HEK293 (cell line): ENCODE data around the gene EMD.

ENCODE experiments used
- CTCF ChIA-PET: fragments of 350-600 bp; formaldehyde crosslinking; extraction: SDS; loops from one replicate; lab custom pipeline; 2021; ENCODE audit warnings: antibody characterized with exemption; lab: Yijun Ruan, JAX
- POLR2A ChIA-PET: fragments of 300-600 bp; formaldehyde crosslinking; extraction: SDS; loops from one replicate; lab custom pipeline; 2020; ENCODE audit warnings: antibody characterized with exemption, inconsistent platforms; lab: Yijun Ruan, JAX
- H3K27ac ChIP-seq: fragments of 200-500 bp; sonication (Bioruptor generic); 2 replicates; pipeline ENCODE4 v1.5.1; 2014; ENCODE audit warnings: low read depth, low read length, control low read depth, inconsistent platforms; ENCODE audit errors: extremely low read depth
- H3K36me3 ChIP-seq, 2 experiments: fragments of 200-500 bp in 1 of 2; sonication (Bioruptor generic) in 1 of 2; 1 replicate in 1 of 2; 2 replicates in 1 of 2; pipeline ENCODE4 v1.5.1; 2014 to 2017; ENCODE audit warnings: inconsistent platforms in 2 of 2, low read length in 2 of 2; ENCODE audit not compliant: control insufficient read depth in 2 of 2, insufficient read depth in 1 of 2
- H3K4me1 ChIP-seq: fragments of 200-500 bp; sonication (Bioruptor generic); 2 replicates; pipeline ENCODE4 v1.5.1; 2014; ENCODE audit warnings: mild to moderate bottlenecking, low read length, inconsistent platforms; ENCODE audit not compliant: control insufficient read depth, insufficient read depth
- H3K4me3 ChIP-seq: 2 replicates; pipeline ENCODE4 v1.5.1; 2011; ENCODE audit warnings: low read depth, mild to moderate bottlenecking, control low read depth, low read length, moderate library complexity
- H3K9me3 ChIP-seq: fragments of 200-500 bp; sonication (Bioruptor generic); 2 replicates; pipeline ENCODE4 v1.5.1; 2014; ENCODE audit warnings: low read depth, low read length, inconsistent platforms; ENCODE audit not compliant: control insufficient read depth, insufficient read depth
- BCL11A ChIP-seq: fragments of 450-650 bp; formaldehyde crosslinking; IDR thresholded peaks from 2 replicates; pipeline ENCODE4 v1.5.1; 2016; ENCODE audit warnings: low read depth, missing biosample characterization, missing genetic modification characterization
- HOXA7 ChIP-seq: sonication (generic); formaldehyde crosslinking; IDR thresholded peaks from 2 replicates; pipeline ENCODE4 v1.8.1; 2022; ENCODE audit warnings: missing genetic modification reagents, borderline replicate concordance
- SP7 ChIP-seq: fragments of 450-650 bp; formaldehyde crosslinking; IDR thresholded peaks from 2 replicates; pipeline ENCODE4 v1.5.1; 2016; ENCODE audit warnings: missing biosample characterization, missing genetic modification characterization
- ZBTB48 ChIP-seq: fragments of 450-650 bp; formaldehyde crosslinking; IDR thresholded peaks from 2 replicates; pipeline ENCODE4 v1.5.1; 2016; ENCODE audit warnings: missing biosample characterization, missing genetic modification characterization
- ZBTB8A ChIP-seq: fragments of 450-650 bp; formaldehyde crosslinking; IDR thresholded peaks from 2 replicates; pipeline ENCODE4 v1.5.1; 2016; ENCODE audit warnings: missing biosample characterization, missing genetic modification characterization
- ZFHX2 ChIP-seq: fragments of 450-650 bp; formaldehyde crosslinking; conservative IDR thresholded peaks from 2 replicates; pipeline ENCODE4 v1.5.1; 2016; ENCODE audit warnings: missing biosample characterization, missing genetic modification characterization
- ZNF114 ChIP-seq: fragments of 450-650 bp; formaldehyde crosslinking; IDR thresholded peaks from 2 replicates; pipeline ENCODE4 v1.5.0; 2017; ENCODE audit warnings: missing biosample characterization, missing genetic modification characterization
- ZNF132 ChIP-seq: fragments of 450-650 bp; formaldehyde crosslinking; IDR thresholded peaks from 2 replicates; pipeline ENCODE4 v1.5.1; 2017; ENCODE audit warnings: missing biosample characterization, missing genetic modification characterization, borderline replicate concordance
- ZNF157 ChIP-seq: fragments of 450-650 bp; formaldehyde crosslinking; IDR thresholded peaks from 2 replicates; pipeline ENCODE4 v1.5.1; 2016; ENCODE audit warnings: missing biosample characterization, missing genetic modification characterization
- ZNF169 ChIP-seq: fragments of 450-650 bp; formaldehyde crosslinking; IDR thresholded peaks from 2 replicates; pipeline ENCODE4 v1.5.1; 2016; ENCODE audit warnings: missing biosample characterization, missing genetic modification characterization
- ZNF2 ChIP-seq: fragments of 450-650 bp; formaldehyde crosslinking; IDR thresholded peaks from 2 replicates; pipeline ENCODE4 v1.5.1; 2016; ENCODE audit warnings: missing biosample characterization, missing genetic modification characterization
- ZNF266 ChIP-seq: fragments of 450-650 bp; formaldehyde crosslinking; IDR thresholded peaks from 2 replicates; pipeline ENCODE4 v1.5.1; 2016; ENCODE audit warnings: missing biosample characterization, missing genetic modification characterization, low read depth
- ZNF302 ChIP-seq: fragments of 450-650 bp; formaldehyde crosslinking; IDR thresholded peaks from 2 replicates; pipeline ENCODE4 v1.5.1; 2016; ENCODE audit warnings: missing biosample characterization, missing genetic modification characterization, low read depth
- ZNF311 ChIP-seq: fragments of 450-650 bp; formaldehyde crosslinking; IDR thresholded peaks from 2 replicates; pipeline ENCODE4 v1.5.1; 2017; ENCODE audit warnings: missing biosample characterization, missing genetic modification characterization, borderline replicate concordance
- ZNF404 ChIP-seq: fragments of 450-650 bp; formaldehyde crosslinking; IDR thresholded peaks from 2 replicates; pipeline ENCODE4 v1.5.1; 2017; ENCODE audit warnings: missing biosample characterization, missing genetic modification characterization
- ZNF426 ChIP-seq: fragments of 450-650 bp; formaldehyde crosslinking; IDR thresholded peaks from 2 replicates; pipeline ENCODE4 v1.5.1; 2017; ENCODE audit warnings: missing biosample characterization, missing genetic modification characterization, mild to moderate bottlenecking, inconsistent platforms, moderate library complexity
- ZNF558 ChIP-seq: fragments of 450-650 bp; formaldehyde crosslinking; IDR thresholded peaks from 2 replicates; pipeline ENCODE4 v1.5.1; 2016; ENCODE audit warnings: missing biosample characterization, missing genetic modification characterization
- ZNF610 ChIP-seq: fragments of 450-650 bp; formaldehyde crosslinking; IDR thresholded peaks from 2 replicates; pipeline ENCODE4 v1.5.1; 2016; ENCODE audit warnings: missing biosample characterization, missing genetic modification characterization, borderline replicate concordance
- ZNF621 ChIP-seq: fragments of 450-650 bp; formaldehyde crosslinking; IDR thresholded peaks from 2 replicates; pipeline ENCODE4 v1.5.1; 2017; ENCODE audit warnings: missing biosample characterization, missing genetic modification characterization
- ZNF623 ChIP-seq: fragments of 450-650 bp; formaldehyde crosslinking; IDR thresholded peaks from 2 replicates; pipeline ENCODE4 v1.5.1; 2016; ENCODE audit warnings: missing biosample characterization, missing genetic modification characterization
- ZNF660 ChIP-seq: fragments of 450-650 bp; IDR thresholded peaks from 2 replicates; pipeline ENCODE4 v1.5.1; 2018; ENCODE audit warnings: missing biosample characterization, mild to moderate bottlenecking, missing genetic modification characterization
- ZNF670 ChIP-seq: fragments of 450-650 bp; formaldehyde crosslinking; IDR thresholded peaks from 2 replicates; pipeline ENCODE4 v1.5.1; 2016; ENCODE audit warnings: missing biosample characterization, missing genetic modification characterization, low read depth
- ZNF777 ChIP-seq: fragments of 450-650 bp; formaldehyde crosslinking; IDR thresholded peaks from 2 replicates; pipeline ENCODE4 v1.5.1; 2017; ENCODE audit warnings: missing biosample characterization, missing genetic modification characterization, borderline replicate concordance
- ZNF792 ChIP-seq: fragments of 450-650 bp; formaldehyde crosslinking; IDR thresholded peaks from 2 replicates; pipeline ENCODE4 v1.5.1; 2016; ENCODE audit warnings: missing biosample characterization, missing genetic modification characterization
- ZNF830 ChIP-seq: fragments of 450-650 bp; IDR thresholded peaks from 2 replicates; pipeline ENCODE4 v1.5.0; 2018; ENCODE audit warnings: missing biosample characterization, missing genetic modification characterization, low read depth, mild to moderate bottlenecking, moderate library complexity
- ZSCAN16 ChIP-seq: fragments of 450-650 bp; formaldehyde crosslinking; IDR thresholded peaks from 2 replicates; pipeline ENCODE4 v1.5.1; 2016; ENCODE audit warnings: missing biosample characterization, missing genetic modification characterization
- TF ChIP-seq, protein P1 (sequence below): fragments of 450-650 bp; formaldehyde crosslinking; IDR thresholded peaks from 2 replicates; pipeline ENCODE4 v1.5.1; 2017; ENCODE audit warnings: missing biosample characterization, missing genetic modification characterization
- TF ChIP-seq, protein P2 (sequence below): fragments of 450-650 bp; formaldehyde crosslinking; IDR thresholded peaks from 2 replicates; pipeline ENCODE4 v1.5.1; 2016; ENCODE audit warnings: missing biosample characterization, missing genetic modification characterization
- TF ChIP-seq, protein P3 (sequence below): fragments of 450-650 bp; formaldehyde crosslinking; IDR thresholded peaks from 2 replicates; pipeline ENCODE4 v1.5.1; 2016; ENCODE audit warnings: missing biosample characterization, missing genetic modification characterization, borderline replicate concordance
- TF ChIP-seq, protein P4 (sequence below): fragments of 450-650 bp; formaldehyde crosslinking; IDR thresholded peaks from 2 replicates; pipeline ENCODE4 v1.5.1; 2017; ENCODE audit warnings: missing biosample characterization, missing genetic modification characterization

The EMD gene

DNA sequence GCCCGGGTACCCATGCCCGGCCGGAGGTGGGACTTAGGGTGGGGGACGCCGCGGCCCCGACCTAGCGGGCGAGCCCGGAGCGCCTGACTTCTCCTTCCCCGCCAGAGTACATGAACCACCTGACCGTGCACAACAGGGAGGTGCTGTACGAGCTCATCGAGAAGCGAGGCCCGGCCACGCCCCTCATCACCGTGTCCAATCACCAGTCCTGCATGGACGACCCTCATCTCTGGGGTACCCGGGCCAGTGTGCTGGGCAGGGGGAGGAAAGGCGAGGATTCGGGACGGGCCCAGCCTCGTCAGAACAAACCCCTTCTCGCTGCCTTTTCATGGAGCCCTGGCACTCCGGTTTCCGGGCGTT is 32.9 kb downstream of the EMD start:
- H3K36me3 ChIP-seq: peaks cover 5 to 16% of the 10 kb centered on the region in 2 experiments; a peak in 2 of 3 replicates
- H3K4me3 ChIP-seq: peak overlapping the region; percentile 57
- ChIA-PET CTCF (interaction anchor here (1.0 kb wide), 2 partner anchors 13 to 39 kb away, joined by 4 to 5 read pairs; partner anchors contain the start of gene RPL10), POLR2A (interaction anchor here (0.6 to 4.0 kb wide), 10 partner anchors 10 to 136 kb away, joined by 3 to 57 read pairs (median 8); partner anchors contain the start of genes ATP6AP1, FAM50A, IKBKG and RPL10)
- H3K27ac ChIP-seq: peak overlapping the region; percentile 92
- H3K9me3 ChIP-seq: no peaks in the 10 kb centered on the region
- no peaks in the 10 kb centered on the region; the same call in 1 of the 2 replicates for H3K4me1 ChIP-seq
- TF ChIP-seq ZBTB8A (no peak), ZNF426 (tag by site-specific recombination) (no peak), ZNF132 (no peak), ZNF623 (tag by site-specific recombination) (no peak), ZNF830 (tag by site-specific recombination) (no peak), BCL11A (no peak), ZNF2 (tag by site-specific recombination) (no peak), ZFHX2 (tag by site-specific recombination) (no peak), ZNF157 (no peak), HOXA7 (CRISPR knock-in tag) (no peak), ZNF792 (no peak), ZNF558 (tag by site-specific recombination) (no peak), ZNF311 (tag by site-specific recombination) (no peak), ZNF670 (tag by site-specific recombination) (no peak), ZNF610 (no peak), ZNF404 (tag by site-specific recombination) (no peak), ZBTB48 (tag by site-specific recombination) (no peak), ZNF114 (tag by site-specific recombination) (no peak), ZNF266 (tag by site-specific recombination) (no peak), ZNF621 (tag by site-specific recombination) (no peak), ZNF660 (no peak), ZSCAN16 (tag by site-specific recombination) (no peak), ZNF169 (tag by site-specific recombination) (no peak), ZNF302 (tag by site-specific recombination) (no peak), ZNF777 (tag by site-specific recombination) (no peak), SP7 (no peak)
- TF ChIP-seq, protein P1, sequence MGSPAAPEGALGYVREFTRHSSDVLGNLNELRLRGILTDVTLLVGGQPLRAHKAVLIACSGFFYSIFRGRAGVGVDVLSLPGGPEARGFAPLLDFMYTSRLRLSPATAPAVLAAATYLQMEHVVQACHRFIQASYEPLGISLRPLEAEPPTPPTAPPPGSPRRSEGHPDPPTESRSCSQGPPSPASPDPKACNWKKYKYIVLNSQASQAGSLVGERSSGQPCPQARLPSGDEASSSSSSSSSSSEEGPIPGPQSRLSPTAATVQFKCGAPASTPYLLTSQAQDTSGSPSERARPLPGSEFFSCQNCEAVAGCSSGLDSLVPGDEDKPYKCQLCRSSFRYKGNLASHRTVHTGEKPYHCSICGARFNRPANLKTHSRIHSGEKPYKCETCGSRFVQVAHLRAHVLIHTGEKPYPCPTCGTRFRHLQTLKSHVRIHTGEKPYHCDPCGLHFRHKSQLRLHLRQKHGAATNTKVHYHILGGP (tag by site-specific recombination): no peak
- TF ChIP-seq, protein P2, sequence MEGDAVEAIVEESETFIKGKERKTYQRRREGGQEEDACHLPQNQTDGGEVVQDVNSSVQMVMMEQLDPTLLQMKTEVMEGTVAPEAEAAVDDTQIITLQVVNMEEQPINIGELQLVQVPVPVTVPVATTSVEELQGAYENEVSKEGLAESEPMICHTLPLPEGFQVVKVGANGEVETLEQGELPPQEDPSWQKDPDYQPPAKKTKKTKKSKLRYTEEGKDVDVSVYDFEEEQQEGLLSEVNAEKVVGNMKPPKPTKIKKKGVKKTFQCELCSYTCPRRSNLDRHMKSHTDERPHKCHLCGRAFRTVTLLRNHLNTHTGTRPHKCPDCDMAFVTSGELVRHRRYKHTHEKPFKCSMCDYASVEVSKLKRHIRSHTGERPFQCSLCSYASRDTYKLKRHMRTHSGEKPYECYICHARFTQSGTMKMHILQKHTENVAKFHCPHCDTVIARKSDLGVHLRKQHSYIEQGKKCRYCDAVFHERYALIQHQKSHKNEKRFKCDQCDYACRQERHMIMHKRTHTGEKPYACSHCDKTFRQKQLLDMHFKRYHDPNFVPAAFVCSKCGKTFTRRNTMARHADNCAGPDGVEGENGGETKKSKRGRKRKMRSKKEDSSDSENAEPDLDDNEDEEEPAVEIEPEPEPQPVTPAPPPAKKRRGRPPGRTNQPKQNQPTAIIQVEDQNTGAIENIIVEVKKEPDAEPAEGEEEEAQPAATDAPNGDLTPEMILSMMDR (tag by site-specific recombination): no peak
- TF ChIP-seq, protein P3, sequence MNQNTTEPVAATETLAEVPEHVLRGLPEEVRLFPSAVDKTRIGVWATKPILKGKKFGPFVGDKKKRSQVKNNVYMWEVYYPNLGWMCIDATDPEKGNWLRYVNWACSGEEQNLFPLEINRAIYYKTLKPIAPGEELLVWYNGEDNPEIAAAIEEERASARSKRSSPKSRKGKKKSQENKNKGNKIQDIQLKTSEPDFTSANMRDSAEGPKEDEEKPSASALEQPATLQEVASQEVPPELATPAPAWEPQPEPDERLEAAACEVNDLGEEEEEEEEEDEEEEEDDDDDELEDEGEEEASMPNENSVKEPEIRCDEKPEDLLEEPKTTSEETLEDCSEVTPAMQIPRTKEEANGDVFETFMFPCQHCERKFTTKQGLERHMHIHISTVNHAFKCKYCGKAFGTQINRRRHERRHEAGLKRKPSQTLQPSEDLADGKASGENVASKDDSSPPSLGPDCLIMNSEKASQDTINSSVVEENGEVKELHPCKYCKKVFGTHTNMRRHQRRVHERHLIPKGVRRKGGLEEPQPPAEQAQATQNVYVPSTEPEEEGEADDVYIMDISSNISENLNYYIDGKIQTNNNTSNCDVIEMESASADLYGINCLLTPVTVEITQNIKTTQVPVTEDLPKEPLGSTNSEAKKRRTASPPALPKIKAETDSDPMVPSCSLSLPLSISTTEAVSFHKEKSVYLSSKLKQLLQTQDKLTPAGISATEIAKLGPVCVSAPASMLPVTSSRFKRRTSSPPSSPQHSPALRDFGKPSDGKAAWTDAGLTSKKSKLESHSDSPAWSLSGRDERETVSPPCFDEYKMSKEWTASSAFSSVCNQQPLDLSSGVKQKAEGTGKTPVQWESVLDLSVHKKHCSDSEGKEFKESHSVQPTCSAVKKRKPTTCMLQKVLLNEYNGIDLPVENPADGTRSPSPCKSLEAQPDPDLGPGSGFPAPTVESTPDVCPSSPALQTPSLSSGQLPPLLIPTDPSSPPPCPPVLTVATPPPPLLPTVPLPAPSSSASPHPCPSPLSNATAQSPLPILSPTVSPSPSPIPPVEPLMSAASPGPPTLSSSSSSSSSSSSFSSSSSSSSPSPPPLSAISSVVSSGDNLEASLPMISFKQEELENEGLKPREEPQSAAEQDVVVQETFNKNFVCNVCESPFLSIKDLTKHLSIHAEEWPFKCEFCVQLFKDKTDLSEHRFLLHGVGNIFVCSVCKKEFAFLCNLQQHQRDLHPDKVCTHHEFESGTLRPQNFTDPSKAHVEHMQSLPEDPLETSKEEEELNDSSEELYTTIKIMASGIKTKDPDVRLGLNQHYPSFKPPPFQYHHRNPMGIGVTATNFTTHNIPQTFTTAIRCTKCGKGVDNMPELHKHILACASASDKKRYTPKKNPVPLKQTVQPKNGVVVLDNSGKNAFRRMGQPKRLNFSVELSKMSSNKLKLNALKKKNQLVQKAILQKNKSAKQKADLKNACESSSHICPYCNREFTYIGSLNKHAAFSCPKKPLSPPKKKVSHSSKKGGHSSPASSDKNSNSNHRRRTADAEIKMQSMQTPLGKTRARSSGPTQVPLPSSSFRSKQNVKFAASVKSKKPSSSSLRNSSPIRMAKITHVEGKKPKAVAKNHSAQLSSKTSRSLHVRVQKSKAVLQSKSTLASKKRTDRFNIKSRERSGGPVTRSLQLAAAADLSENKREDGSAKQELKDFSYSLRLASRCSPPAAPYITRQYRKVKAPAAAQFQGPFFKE (tag by site-specific recombination): no peak
- TF ChIP-seq, protein P4, sequence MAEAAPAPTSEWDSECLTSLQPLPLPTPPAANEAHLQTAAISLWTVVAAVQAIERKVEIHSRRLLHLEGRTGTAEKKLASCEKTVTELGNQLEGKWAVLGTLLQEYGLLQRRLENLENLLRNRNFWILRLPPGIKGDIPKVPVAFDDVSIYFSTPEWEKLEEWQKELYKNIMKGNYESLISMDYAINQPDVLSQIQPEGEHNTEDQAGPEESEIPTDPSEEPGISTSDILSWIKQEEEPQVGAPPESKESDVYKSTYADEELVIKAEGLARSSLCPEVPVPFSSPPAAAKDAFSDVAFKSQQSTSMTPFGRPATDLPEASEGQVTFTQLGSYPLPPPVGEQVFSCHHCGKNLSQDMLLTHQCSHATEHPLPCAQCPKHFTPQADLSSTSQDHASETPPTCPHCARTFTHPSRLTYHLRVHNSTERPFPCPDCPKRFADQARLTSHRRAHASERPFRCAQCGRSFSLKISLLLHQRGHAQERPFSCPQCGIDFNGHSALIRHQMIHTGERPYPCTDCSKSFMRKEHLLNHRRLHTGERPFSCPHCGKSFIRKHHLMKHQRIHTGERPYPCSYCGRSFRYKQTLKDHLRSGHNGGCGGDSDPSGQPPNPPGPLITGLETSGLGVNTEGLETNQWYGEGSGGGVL (tag by site-specific recombination): no peak
